NCI-H82 (cell line): ENCODE measurements around the gene SLC9C1.
"Not testable (repeated sequence)": the region's sequence is repeated elsewhere in the genome, so short reads cannot be mapped to it uniquely, and the experiment has no call there.

ENCODE experiments used
- DNase-seq: peaks from one replicate; lab custom pipeline; 2025; lab: John Stamatoyannopoulos, UW

SLC9C1 gene

GRCh38 chr3:112187300-112187699 is 106.7 kb downstream of the SLC9C1 start:
- DNase-seq: no peak

- not testable (repeated sequence) for DNase-seq
Measured at GRCh38 chr3:112185423-112186035, 108.5 kb downstream of the SLC9C1 start.

- DNase-seq: no peak
Measured at GRCh38 chr3:112175646-112176045, 118.4 kb downstream of the SLC9C1 start.

GRCh38 chr3:112175037-112175436 is 119.0 kb downstream of the SLC9C1 start:
- DNase-seq: no peak

GRCh38 chr3:112171144-112171543 is 122.9 kb downstream of the SLC9C1 start:
- no peak for DNase-seq

- DNase-seq: no peak
Measured at GRCh38 chr3:112170046-112170445, 124.0 kb downstream of the SLC9C1 start.

GRCh38 chr3:112167758-112168157 is 126.3 kb downstream of the SLC9C1 start:
- DNase-seq: no peak

GRCh38 chr3:112149136-112149535 is 144.9 kb downstream of the SLC9C1 start:
- DNase-seq: no peak

- DNase-seq: no peak
Measured at GRCh38 chr3:112143689-112144088, 150.3 kb downstream of the SLC9C1 start.

- DNase-seq: no peak
Measured at GRCh38 chr3:112143251-112143650, 150.8 kb downstream of the SLC9C1 start.

GRCh38 chr3:112141293-112141692 is 152.7 kb downstream of the SLC9C1 start:
- no peak for DNase-seq

GRCh38 chr3:112140584-112140983 is 153.4 kb downstream of the SLC9C1 start:
- DNase-seq: no peak

GRCh38 chr3:112138219-112138969 is 155.6 kb downstream of the SLC9C1 start:
- no peak for DNase-seq

GRCh38 chr3:112137781-112138180 is 156.2 kb downstream of the SLC9C1 start:
- DNase-seq: no peak

- DNase-seq: peak; percentile 83
Measured at GRCh38 chr3:112136959-112137693, 156.9 kb downstream of the SLC9C1 start.

- no peak for DNase-seq
Measured at GRCh38 chr3:112136046-112136445, 158.0 kb downstream of the SLC9C1 start.

- no peak for DNase-seq
Measured at GRCh38 chr3:112134335-112135124, 159.5 kb downstream of the SLC9C1 start.

- DNase-seq: no peak
Measured at GRCh38 chr3:112133626-112134334, 160.2 kb downstream of the SLC9C1 start.

GRCh38 chr3:112132975-112133448 is 161.0 kb downstream of the SLC9C1 start, which contains the start of gene GCSAM:
Gene GCSAM (minus strand): TSS chr3:112133248. CDS start chr3:112133120, 128 bp downstream.
- no peak for DNase-seq

- DNase-seq: no peak
Measured at GRCh38 chr3:112132554-112132953, 161.5 kb downstream of the SLC9C1 start.

GRCh38 chr3:112132088-112132487 is 161.9 kb downstream of the SLC9C1 start:
- DNase-seq: no peak
